Posterior vena cava (tissue), 2 donors: ENCODE results near the gene IL4I1. TPM values are rescaled to one million over a fixed set of nuclear protein-coding genes. Genes with fewer than 3 reads are reported as not detected.

Experiments
- DNase-seq: peaks from one replicate; pipeline ENCODE4 v3.0.0-alpha.2; 2020; ENCODE audit warnings: low spot score
- intact Hi-C, 2 donors: fragments of 100-400 bp; cut with DNase I; formaldehyde crosslinking; loops; one replicate each; pipeline versions ENCODE4 v1.14.1 to v1.14.2; 2022 to 2023
- total RNA-seq, 2 donors: library from RNA; stranded (reverse); fragmentation: NEBNext Ultra II Directional; extraction: Animal tissue kit (Norgen Biotek cat#: 25700); gene quantifications; one replicate each; pipeline ENCODE4 v1.2.1, GENCODE V29; 2021
- donor health status: DM: yes; HTN: yes; CAD: no.
- donor health status: DM: yes; HTN: yes; CAD: no.

Gene IL4I1
- total RNA-seq, 2 donors from 2014 or later, result 1.1 to 1.3 TPM

DNA sequence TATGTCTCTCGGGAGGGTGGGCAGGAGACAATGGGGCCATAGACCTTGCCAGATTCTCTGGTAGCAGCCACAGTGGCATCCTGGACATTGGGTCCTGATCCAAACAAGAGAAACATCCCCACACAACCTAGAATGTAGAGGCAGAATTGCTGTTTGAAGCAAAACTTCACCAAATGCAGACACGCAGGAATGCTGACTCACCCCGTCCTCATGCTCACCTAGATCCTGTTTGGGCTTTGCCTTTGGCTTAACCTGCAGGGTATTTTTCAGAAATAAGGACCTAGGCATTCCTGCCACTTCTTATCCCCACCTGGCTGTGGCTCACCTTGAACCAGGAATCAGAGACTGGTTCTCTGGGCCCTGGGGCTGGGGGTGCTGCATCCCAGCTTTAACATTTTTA is 11.9 kb downstream of the IL4I1 start:
- DNase-seq, result no peak
- intact Hi-C loops, result no loop called here

DNA sequence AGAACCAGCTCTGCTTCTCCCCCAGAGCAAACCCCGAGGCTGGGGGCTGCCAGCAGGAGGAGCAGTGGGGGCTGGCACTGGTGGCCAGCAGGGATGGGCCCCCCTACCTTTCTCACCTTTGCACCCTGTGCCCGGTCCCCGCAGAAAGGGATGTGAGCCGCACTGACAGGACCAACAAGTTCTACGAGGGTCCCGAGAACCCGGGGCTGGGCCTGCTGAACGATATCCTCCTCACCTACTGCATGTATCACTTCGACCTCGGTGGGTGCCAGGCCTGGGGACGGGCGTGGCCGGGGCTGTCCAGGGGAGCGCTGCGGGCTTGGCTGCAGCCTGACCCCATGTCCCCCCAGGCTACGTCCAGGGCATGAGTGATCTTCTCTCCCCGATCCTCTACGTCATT is 12.6 kb downstream of the IL4I1 start:
- intact Hi-C loops, result no loop called here
- no peak for DNase-seq

DNA sequence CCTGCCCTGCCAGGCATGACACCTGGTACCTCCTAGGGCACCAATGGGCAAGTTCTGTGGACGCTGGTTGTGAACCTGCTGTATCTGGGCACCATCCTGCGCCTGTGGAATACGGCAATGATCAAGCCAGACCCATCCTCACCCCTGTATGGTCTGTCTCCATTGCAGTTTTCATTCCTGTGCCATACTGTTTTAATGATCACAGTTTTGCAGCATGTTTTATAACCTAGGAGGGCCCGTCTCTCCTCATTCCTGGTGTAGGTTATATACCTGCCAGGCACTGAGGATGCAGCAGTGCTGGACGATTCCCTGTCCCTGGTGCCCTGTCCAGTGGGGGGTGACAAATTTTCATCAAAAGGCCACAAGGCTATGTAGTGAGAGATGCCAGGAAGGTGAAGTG is 13.6 kb downstream of the IL4I1 start:
- DNase-seq, result no peak
- intact Hi-C loops, result no loop called here

DNA sequence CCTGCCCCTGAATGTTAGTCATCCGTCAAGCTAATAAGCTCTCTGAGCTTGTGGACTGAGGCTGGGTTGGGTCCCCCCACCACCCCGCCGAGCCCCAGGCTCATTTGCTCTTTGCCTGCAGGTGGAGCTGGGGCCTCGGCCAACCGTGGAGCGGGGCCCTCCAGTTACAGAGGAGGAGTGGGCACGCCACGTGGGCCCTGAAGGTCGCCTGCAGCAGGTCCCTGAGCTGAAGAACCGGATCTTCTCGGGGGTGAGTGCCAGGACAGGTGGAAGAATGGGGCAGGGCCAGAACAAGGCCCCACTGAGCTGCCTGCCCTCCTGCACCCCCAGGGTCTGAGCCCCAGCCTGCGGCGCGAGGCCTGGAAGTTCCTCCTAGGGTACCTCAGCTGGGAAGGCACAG is 14.0 kb downstream of the IL4I1 start:
- intact Hi-C loops, result no loop called here
- DNase-seq, result no peak

DNA sequence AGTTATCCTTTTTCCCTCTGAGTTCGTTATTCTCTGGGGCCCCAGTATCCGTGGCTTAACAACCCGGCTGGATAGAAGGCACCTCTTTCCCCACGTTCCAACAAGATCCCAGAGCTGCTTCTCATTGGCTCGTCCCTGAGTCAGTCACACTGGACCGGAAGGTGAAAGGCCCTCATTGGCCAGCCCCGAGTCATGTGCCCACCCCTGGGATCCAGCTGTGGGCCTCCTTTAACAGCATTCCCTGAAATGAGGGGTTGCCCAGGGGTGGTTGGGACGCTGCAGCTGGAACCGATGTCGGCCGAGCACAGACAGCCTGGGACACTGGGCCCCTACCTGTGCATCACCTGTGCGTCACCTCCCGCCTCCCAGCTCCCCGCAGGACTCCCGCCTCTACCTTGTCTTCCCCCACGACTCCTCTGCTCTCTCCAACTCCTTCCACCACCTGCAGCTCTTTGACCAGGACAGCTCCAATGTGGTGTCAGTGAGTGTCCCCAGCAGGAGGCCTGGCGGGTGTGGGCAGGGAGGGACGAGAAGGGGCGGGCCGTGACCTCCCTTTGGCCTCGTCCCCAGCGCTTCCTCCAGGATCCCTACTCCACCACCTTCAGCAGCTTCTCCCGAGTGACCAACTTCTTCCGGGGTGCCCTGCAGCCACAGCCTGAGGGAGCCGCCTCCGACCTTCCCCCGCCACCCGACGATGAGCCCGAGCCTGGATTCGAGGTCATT is 14.9 kb downstream of the IL4I1 start:
- no peak for DNase-seq
- intact Hi-C loops, result no loop called here

DNA sequence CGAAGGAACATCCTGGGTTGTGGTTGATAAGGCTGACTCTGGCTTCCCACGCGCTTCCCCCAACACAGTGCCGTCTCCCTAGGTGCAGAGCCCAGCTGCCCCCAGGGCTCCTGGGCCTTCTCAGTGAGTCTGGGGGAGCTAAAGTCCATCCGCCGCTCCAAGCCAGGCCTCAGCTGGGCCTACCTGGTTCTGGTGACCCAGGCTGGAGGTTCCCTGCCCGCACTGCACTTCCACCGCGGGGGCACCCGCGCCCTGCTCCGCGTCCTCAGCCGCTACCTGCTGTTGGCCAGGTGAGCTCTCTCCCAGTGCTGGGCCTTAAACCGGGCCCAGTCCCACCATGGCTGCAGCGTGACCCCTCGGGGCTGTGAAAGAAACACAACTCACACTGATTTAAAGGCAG is 15.5 kb downstream of the IL4I1 start:
- DNase-seq, result no peak
- intact Hi-C loops, result no loop called here

DNA sequence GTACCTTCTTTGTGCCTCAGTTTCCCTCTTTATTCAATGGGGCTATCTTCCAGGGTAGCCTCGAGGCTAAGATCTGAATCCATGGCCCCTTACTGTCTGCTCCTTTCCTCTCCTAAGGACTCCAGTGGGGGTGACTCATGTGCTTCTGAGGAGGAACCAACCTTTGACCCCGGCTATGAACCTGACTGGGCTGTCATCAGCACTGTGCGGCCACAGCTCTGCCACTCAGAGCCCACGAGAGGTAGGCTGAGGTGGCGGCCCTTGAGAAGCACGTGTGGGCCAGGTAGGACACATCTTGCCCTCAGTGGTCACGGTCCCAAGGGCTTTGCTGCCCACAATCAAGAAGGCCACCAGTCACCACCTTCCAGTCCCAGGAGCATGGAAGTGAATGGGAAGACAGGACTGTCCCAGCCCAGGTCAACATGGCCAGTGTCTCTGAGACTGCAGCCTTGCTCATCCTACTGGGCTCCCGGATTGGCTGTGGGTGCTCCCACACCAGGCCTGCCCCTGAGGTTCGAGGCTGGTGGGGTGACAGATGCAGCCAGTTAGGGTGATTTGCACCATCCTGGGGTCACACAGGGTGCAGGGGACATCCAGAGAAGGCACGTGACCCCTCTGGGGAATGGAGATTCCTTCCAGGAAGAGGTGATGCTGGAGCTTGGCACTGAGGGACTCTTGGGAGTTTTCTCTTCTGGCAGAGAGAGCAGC is 16.4 kb downstream of the IL4I1 start:
- peak; percentile 66 for DNase-seq
- intact Hi-C loops, result no loop called here

DNA sequence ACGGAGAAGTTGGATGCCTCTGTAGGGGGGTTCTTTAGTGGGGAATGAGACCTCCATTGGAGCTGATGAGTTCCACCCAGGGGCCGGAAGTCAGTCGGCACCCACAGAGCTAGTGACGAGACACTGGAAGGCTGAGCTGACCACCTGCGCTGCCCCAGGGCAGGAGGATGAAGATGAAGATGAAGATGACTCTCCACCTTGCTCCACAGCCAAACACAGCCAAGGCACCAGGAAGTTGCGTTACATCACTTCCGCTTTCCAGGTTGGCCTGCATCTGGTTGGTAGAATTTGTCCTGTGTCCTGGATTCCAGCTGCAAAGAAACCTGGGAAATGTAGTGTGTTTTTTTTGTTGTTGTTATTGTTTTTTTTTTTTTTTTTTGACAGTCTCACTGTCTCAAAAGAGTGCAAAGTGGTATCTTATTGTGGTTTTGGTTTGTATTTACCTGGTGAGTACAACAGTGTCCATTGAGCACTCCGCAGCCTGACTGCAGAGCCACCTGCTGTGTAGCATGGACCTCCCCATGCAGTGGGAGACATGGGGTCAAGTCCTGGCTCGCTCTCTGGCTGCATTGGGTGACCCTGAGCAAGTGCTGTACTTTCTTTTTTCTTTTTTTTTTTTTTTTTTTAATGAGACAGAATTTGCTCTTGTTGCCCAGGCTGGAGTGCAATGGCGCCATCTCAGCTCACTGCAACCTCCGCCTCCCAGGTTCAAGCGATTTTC is 17.3 kb downstream of the IL4I1 start:
- intact Hi-C loops, result no loop called here
- no peak for DNase-seq

DNA sequence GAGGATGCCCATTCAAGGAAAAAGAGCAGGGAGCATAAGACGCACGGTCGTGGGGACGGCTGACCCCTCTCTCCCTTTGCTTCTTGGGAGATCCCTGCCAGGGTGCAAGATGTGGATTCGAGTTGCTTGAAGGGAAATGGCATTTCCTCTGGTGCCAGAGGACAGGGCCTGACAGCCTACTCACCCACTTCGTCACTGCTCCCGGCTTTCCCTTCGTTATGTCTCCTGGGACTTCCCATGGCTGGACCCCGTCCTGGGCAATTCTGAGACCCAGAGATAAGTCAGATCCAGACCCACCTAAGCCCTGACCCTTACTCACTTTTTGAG is 18.0 kb downstream of the IL4I1 start:
- intact Hi-C loops, result no loop called here
- DNase-seq, result no peak

DNA sequence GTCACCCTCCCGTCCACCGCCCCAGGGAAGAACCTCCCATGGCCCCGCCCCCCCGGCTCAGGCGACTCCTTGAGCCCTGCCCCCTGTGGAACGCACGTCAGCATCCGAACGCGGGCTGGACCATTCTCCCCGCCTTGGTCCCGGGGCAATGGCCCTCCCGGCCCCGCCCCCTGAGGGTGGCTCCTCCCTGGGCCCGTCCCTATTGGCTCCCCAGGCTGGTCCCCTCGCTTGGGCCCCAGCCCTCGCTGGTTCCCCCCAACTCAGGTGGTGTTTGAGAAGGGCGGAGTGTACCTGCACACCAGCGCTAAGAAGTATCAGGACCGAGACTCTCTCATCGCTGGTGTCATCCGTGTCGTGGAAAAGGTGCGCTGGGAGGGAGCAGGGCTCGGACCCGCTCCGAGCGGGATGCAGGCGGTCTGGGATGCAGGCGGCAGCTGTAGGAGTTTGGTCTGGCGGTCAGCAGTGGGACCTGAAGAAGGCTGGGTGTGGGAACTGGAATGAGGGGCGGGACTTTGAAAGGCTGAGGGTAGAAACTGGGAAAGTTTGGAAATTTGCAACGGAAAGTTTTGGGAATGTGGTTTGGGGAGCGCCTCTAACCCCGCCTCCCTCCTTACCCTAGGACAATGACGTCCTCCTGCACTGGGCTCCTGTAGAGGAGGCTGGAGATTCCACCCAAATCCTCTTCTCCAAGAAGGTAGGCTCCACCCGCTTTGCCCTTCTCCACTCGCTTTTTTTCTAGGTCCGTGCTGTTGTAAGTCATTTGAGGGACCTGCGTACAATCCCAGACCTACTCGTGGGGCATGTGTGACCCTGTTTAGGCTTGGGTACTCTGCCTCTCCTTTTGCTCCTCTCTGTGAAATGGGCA is 18.6 kb downstream of the IL4I1 start:
- intact Hi-C loops, result no loop called here
- peak; percentile 100 for DNase-seq

DNA sequence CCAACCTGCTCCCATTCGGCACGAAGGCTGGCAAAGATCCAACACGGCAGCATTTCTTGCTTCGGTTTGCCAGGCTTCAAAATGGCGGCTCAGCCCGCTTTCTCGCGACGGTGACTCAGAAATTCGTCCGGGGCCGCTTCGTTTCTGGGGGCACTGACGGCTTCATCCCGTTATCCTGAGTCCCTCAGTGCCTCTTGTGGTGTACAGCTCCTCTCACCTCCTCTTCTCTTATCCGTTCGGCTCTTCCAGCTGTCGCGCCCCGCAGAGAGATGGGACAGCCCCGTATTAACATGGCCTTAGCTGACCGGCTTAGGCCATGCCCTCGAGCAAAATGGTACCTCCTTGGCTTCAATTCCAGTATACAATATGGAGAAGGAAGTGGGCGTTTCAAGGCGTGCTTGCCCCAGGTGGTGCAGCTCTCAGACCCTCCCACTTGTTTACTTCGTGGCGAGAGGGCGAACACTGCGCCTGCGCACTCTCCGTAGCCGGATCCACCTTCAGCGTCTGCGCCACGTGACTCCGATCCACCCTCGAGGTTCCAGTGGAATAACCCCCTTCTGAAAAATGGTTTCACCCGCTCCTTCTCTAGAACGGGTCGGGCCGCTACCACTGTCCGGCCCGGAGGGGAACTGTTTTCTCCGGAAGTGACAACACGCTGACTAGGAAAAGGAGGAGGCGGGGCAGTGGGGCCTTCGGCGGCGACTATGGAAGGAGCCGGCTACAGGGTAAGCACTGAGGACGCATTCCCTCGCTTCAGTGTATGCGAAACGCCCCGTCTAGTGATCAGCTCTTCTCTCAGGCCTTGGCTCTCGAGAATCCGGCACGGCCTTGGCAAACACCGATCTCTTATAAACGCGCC is 19.4 kb downstream of the IL4I1 start, which contains the start of the genes AKT1S1 and TBC1D17:
Gene AKT1S1 (minus strand): TSS at position 336 of the 859 bp plus-strand sequence. CDS start 4,060 bp downstream, outside the sequence.
Gene TBC1D17 (plus strand): TSS at position 683 of the 859 bp plus-strand sequence. CDS start 22 bp downstream, at position 705.
- intact Hi-C loops, result no loop called here
- DNase-seq, result peak; percentile 100

DNA sequence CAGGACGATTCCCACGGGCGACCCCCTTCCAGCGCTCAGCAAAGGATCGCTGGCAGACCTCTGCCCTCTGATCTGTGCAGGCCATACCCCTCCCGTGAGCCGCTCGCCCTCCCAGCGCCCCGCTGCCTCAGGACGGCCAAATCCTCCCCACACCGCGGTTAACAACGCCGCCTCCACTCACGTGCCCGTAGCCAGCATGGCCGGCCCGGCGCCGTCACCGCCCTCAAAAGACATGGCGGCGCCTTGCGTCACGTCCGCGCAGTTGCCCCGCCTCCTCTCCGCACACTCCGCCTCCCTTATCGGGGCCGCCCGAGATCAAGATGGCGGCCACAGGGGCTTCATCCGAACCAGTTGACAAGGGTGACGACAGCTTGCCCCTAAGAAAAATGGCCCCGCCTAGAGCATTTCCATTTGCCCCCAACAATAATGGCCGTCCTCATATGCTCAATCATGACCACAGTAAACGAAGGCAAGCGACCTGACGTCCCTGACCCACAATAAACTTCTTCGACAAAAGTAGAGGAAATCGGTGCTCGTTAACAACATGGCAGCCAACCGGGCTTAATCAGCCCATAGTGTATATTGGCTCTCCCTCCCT is 20.2 kb downstream of the IL4I1 start:
- intact Hi-C loops, result no loop called here
- peak; percentile 99 for DNase-seq

DNA sequence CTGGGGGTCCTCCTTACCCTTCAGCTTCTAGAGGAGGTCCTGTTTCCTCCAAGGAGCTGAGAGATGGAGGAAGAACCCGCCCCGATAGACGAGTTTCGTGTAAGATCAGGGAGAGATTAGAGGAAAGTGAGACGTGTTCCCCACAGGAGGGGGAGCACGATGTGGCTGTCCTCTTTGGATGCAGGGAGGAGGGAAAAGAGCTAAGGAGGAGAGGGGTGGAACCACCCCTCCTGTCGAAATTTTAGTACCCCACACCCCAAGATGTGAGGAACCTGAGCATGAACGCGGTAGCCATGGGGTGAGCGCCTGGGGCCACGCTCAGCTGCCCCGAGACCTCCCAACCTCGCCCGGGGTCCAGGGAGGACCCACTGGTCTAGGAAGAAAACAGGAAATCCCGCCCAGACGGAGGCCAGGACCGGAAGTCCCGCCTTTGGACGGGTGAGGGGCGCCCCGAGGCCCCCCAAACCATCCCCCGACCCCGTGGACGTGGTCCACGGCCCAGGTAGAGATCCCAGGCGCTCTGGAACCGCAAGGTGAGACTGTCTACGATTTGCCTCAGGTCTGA is 20.7 kb downstream of the IL4I1 start:
- peak; percentile 90 for DNase-seq
- intact Hi-C loops, result no loop called here

DNA sequence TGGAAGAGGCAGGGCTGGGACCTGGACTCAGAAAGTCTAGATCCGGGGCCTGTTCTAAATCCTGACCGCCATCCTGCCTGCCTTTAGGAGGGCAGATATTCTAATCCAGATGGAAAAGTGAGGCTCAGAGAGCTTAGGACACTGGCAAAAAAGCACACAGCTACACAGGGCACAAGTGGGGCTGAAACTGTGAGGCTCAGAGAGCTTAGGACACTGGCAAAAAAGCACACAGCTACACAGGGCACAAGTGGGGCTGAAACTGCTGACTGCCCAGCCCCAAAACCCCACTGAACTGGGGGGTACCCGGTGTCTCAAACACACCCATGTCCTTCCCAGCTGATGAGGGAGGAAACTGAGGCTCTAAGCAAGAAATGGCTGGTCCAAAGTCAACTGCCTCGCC is 21.5 kb downstream of the IL4I1 start:
- DNase-seq, result no peak
- intact Hi-C loops, result no loop called here

DNA sequence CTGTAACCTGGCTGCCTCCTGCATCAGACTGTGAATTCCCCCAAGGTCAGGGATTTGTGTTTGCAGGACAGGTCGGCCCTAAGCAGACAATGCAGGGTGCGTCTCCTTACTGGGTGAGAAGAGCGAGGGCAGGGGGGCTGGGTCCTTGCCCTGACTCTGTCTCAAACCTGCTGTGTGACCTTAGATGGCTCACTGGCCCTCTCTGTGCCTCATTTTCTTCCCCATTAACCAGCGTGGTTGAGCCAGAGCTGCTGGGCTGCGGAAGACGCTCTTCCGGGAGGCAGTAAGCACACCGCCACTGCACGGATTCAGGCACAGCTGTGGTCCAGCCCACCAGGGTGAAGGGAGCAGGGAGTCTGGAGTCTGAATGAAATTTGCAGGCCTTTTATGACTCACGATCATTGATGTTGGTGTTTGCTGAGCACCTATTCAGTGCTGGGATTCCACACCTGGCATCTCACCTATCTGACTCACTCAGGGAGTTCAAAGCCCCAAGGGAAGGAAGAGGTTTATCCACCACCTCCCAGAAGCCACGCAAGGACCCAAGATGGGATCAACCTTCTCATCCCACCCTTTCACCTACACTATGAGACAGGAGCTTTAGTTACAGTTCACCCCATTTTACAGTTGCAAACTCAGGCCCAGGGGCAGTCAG is 22.1 kb downstream of the IL4I1 start:
- intact Hi-C loops, result no loop called here
- no peak for DNase-seq

DNA sequence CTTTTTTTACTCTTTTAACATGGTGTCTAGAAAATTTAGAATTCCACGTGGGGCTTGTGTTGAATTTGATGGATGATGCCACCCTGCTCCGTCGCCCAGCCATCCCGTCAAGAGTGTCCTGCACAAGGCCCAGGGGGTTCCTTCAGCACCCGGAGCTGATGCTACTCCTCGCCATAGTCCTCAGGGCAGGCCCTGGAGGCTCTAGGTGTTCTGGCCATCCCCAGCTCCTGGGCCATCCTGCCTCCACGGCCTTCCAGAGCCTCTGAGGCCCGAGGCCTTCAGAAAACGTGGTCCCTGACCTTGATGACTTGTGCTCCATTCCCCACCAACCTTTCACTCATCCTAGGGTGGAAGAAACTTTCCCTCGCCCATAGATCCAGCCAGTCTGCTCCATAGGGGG is 22.9 kb downstream of the IL4I1 start:
- DNase-seq, result no peak
- intact Hi-C loops, result no loop called here

DNA sequence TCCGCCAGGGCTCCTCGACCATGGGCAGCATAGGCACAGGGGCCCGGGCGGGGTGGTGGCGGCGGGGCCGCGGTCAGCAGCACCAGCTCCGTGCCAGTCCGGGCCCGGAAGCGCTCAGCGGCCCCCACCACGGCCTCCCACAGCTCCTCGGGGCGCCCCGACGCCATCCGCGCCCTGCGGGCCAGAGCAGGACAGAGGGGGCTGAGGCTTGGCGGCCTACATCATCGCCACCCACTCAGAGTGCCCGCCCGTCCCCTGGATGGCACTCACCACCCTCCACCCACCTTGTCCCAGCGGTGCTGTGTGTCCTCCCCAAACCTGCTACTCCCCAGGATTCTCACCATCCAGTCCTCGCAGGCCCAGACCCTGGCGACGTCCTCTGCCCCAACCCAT is 23.6 kb downstream of the IL4I1 start:
- intact Hi-C loops, result no loop called here
- DNase-seq, result no peak
